ENCODE results near the gene SCIN.

DNA sequence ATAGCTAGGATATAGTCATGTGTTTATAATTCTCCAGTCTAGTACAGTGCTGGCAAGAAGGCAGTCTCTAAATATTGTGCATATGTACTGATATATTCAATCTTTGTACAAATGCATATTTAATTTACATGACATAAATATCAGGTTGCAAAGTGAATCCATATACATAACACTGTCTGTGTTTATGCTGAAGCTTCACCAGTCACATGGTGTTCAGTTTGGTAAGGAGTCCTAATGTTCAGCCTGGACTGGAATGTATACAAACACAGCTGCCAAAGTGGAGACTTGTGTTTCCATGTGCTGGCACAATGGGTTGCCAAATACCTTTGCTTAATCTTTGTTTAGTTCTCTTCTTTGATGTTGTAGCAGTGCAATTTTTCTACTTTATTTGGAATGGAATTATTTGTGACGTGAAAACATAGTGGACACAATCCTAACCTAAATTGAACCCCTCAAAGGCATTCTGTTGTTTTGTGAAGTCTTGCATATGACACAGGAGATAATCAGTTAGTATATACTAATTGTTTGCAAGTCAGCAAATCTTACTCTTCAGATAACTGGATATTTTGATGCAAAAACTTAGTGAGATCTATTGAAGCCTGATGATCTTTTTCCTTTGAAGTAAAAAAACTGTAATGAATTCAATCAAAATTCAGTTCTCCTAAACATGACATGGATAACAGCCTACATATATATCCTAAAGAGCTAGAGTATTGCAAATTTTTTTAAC is 99.6 kb downstream of the SCIN start:
- TF ChIP-seq, protein P1, sequence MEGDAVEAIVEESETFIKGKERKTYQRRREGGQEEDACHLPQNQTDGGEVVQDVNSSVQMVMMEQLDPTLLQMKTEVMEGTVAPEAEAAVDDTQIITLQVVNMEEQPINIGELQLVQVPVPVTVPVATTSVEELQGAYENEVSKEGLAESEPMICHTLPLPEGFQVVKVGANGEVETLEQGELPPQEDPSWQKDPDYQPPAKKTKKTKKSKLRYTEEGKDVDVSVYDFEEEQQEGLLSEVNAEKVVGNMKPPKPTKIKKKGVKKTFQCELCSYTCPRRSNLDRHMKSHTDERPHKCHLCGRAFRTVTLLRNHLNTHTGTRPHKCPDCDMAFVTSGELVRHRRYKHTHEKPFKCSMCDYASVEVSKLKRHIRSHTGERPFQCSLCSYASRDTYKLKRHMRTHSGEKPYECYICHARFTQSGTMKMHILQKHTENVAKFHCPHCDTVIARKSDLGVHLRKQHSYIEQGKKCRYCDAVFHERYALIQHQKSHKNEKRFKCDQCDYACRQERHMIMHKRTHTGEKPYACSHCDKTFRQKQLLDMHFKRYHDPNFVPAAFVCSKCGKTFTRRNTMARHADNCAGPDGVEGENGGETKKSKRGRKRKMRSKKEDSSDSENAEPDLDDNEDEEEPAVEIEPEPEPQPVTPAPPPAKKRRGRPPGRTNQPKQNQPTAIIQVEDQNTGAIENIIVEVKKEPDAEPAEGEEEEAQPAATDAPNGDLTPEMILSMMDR (IDR thresholded peaks at IDR 0.05): no peak
- no peak for TF ChIP-seq POLR2A (IDR thresholded peaks at IDR 0.05)

Data from Peyer's patch (tissue), 4 donors.